Neuronal stem cell (in vitro differentiated cells): ENCODE results near the gene ZNF134.

Source experiments
- DNase-seq: peaks from one replicate; pipeline ENCODE4 v3.0.0-alpha.2; 2013; ENCODE audit warnings: low spot score
- H2AFZ ChIP-seq: one replicate; pipeline ENCODE4 v1.6.1; 2013; ENCODE audit warnings: mild to moderate bottlenecking, low read length, inconsistent platforms
- H2AK5ac ChIP-seq: 2 replicates; pipeline ENCODE4 v1.6.1; 2013; ENCODE audit warnings: low read depth, mild to moderate bottlenecking, inconsistent platforms, low read length, moderate library complexity, mixed read lengths
- H2BK120ac ChIP-seq: 2 replicates; pipeline ENCODE4 v1.6.1; 2013; ENCODE audit warnings: low read depth, mild to moderate bottlenecking, inconsistent platforms, low read length, moderate library complexity, mixed read lengths
- H2BK12ac ChIP-seq: one replicate; pipeline ENCODE4 v1.6.1; 2013; ENCODE audit warnings: low read length, inconsistent platforms
- H2BK15ac ChIP-seq: 2 replicates; pipeline ENCODE4 v1.6.1; 2013; ENCODE audit warnings: mild to moderate bottlenecking, low read length, inconsistent platforms, mixed read lengths
- H2BK5ac ChIP-seq: one replicate; pipeline ENCODE4 v1.6.1; 2013; ENCODE audit warnings: inconsistent platforms, mild to moderate bottlenecking, low read length, moderate library complexity
- H3K14ac ChIP-seq: one replicate; pipeline ENCODE4 v1.6.1; 2013; ENCODE audit warnings: low read length, inconsistent platforms
- H3K18ac ChIP-seq: 2 replicates; pipeline ENCODE4 v1.6.1; 2013; ENCODE audit warnings: low read length, inconsistent platforms
- H3K23ac ChIP-seq: 2 replicates; pipeline ENCODE4 v1.6.1; 2013; ENCODE audit warnings: low read depth, mild to moderate bottlenecking, mixed read lengths, low read length, inconsistent platforms; ENCODE audit not compliant: poor library complexity
- H3K27ac ChIP-seq: replicated peaks from 3 replicates; pipeline ENCODE4 v1.5.1; 2013; ENCODE audit warnings: low read length, inconsistent platforms
- H3K27me3 ChIP-seq, 3 experiments: 2 replicates each; pipeline ENCODE4 v1.6.1; 2013; ENCODE audit warnings: low read length in 3 of 3, mild to moderate bottlenecking in 2 of 3, inconsistent platforms in 1 of 3, low read depth in 1 of 3, mixed read lengths in 1 of 3, moderate library complexity in 1 of 3; ENCODE audit not compliant: control insufficient read depth in 3 of 3, insufficient read depth in 3 of 3
- H3K36me3 ChIP-seq, 2 donors: replicated peaks in 1 of 2; 2 replicates each; pipeline ENCODE4 v1.6.1; 2013; ENCODE audit warnings: low read length in 2 of 2; ENCODE audit not compliant: control insufficient read depth in 2 of 2, insufficient read depth in 2 of 2
- H3K4ac ChIP-seq: 2 replicates; pipeline ENCODE4 v1.6.1; 2013; ENCODE audit warnings: inconsistent platforms, mild to moderate bottlenecking, low read length, moderate library complexity
- H3K4me1 ChIP-seq, 2 donors: 1 replicate in 1 of 2; 2 replicates in 1 of 2; pipeline ENCODE4 v1.6.1; 2013; ENCODE audit warnings: low read length in 2 of 2, low read depth in 1 of 2; ENCODE audit not compliant: control insufficient read depth in 2 of 2, insufficient read depth in 1 of 2
- H3K4me2 ChIP-seq: one replicate; pipeline ENCODE4 v1.6.1; 2013; ENCODE audit warnings: mild to moderate bottlenecking, low read length, inconsistent platforms; ENCODE audit not compliant: insufficient read depth, poor library complexity, severe bottlenecking
- H3K4me3 ChIP-seq, 2 donors: 2 replicates each; pipeline ENCODE4 v1.5.1; 2013; ENCODE audit warnings: low read length in 2 of 2, mild to moderate bottlenecking in 2 of 2, inconsistent platforms in 1 of 2, moderate library complexity in 1 of 2
- H3K79me1 ChIP-seq: one replicate; pipeline ENCODE4 v1.6.1; 2013; ENCODE audit warnings: low read depth, mild to moderate bottlenecking, inconsistent platforms, low read length, moderate library complexity
- H3K9ac ChIP-seq: one replicate; pipeline ENCODE4 v1.6.1; 2013; ENCODE audit warnings: mild to moderate bottlenecking, low read depth, low read length, inconsistent platforms; ENCODE audit not compliant: poor library complexity
- H3K9me3 ChIP-seq, 2 donors: replicated peaks in 1 of 2; 2 replicates each; pipeline versions ENCODE3 to v1.6.1; 2013; ENCODE audit warnings: low read length in 2 of 2, mild to moderate bottlenecking in 2 of 2, inconsistent platforms in 1 of 2, low read depth in 1 of 2, mixed read lengths in 1 of 2, moderate library complexity in 1 of 2; ENCODE audit not compliant: control insufficient read depth in 2 of 2, insufficient read depth in 1 of 2
- H4K8ac ChIP-seq: one replicate; pipeline ENCODE4 v1.6.1; 2013; ENCODE audit warnings: low read depth, mild to moderate bottlenecking, inconsistent platforms, low read length, moderate library complexity
- H4K91ac ChIP-seq: one replicate; pipeline ENCODE4 v1.6.1; 2013; ENCODE audit warnings: low read length, low read depth, mild to moderate bottlenecking, inconsistent platforms; ENCODE audit not compliant: poor library complexity
- WGBS, 2 donors: extraction: QIAGEN DNeasy Blood & Tissue Kit; methylation state at CpG; one replicate each; pipeline ENCODE4 v1.1.7; 2013; ENCODE audit warnings: missing lambda C conversion rate in 2 of 2, mixed read lengths in 1 of 2; ENCODE audit not compliant: insufficient read length in 2 of 2, insufficient replicate concordance in 1 of 2; ENCODE audit errors: extremely low coverage in 2 of 2; 5-methylcytosine and 5-hydroxymethylcytosine counted together

The ZNF134 gene

GRCh38 chr19:57641715-57642234 is 27.7 kb downstream of the ZNF134 start:
- H3K79me1 ChIP-seq: no peaks in the 10 kb centered on the region
- no peak overlapping the region for H2BK5ac ChIP-seq
- peaks cover 25 to 70% of the 10 kb centered on the region in 2 donors for H3K9me3 ChIP-seq
- no peak for DNase-seq
- H3K4me1 ChIP-seq: no peaks in the 10 kb centered on the region
- WGBS, 2 donors: no CpG with 5 or more reads among the region's 4 CpGs
- no peak overlapping the region for H3K9ac ChIP-seq
- H3K4me3 ChIP-seq: no peak overlapping the region
- no peak overlapping the region for H3K4me2 ChIP-seq
- H2AK5ac ChIP-seq: no peak overlapping the region
- H3K27ac ChIP-seq: no peak overlapping the region
- no peak overlapping the region for H3K4ac ChIP-seq
- no peak overlapping the region for H2BK15ac ChIP-seq
- peaks cover 27 to 70% of the 10 kb centered on the region in 2 donors for H3K36me3 ChIP-seq
- H4K91ac ChIP-seq: no peak overlapping the region
- no peaks in the 10 kb centered on the region for H3K27me3 ChIP-seq
- H3K23ac ChIP-seq: no peak overlapping the region
- no peak overlapping the region for H2BK12ac ChIP-seq
- no peak overlapping the region for H2BK120ac ChIP-seq
- H3K14ac ChIP-seq: no peak overlapping the region
- H2AFZ ChIP-seq: no peak overlapping the region
- H4K8ac ChIP-seq: no peak overlapping the region
- H3K18ac ChIP-seq: no peak overlapping the region

- H2BK120ac ChIP-seq: no peak overlapping the region
- peaks cover 27 to 63% of the 10 kb centered on the region in 2 donors for H3K36me3 ChIP-seq
- peaks cover 23 to 63% of the 10 kb centered on the region in 2 donors for H3K9me3 ChIP-seq
- H3K23ac ChIP-seq: no peak overlapping the region
- H2AFZ ChIP-seq: no peak overlapping the region
- no peak overlapping the region for H3K18ac ChIP-seq
- no peaks in the 10 kb centered on the region for H3K27me3 ChIP-seq
- H3K79me1 ChIP-seq: no peaks in the 10 kb centered on the region
- H2BK15ac ChIP-seq: no peak overlapping the region
- H2BK5ac ChIP-seq: no peak overlapping the region
- H4K91ac ChIP-seq: no peak overlapping the region
- DNase-seq: no peak
- H3K27ac ChIP-seq: no peak overlapping the region
- H3K4ac ChIP-seq: no peak overlapping the region
- no peak overlapping the region for H4K8ac ChIP-seq
- no peak overlapping the region for H2BK12ac ChIP-seq
- no peak overlapping the region for H3K9ac ChIP-seq
- no peak overlapping the region for H3K14ac ChIP-seq
- no peak overlapping the region for H3K4me3 ChIP-seq
- H2AK5ac ChIP-seq: no peak overlapping the region
- no peaks in the 10 kb centered on the region for H3K4me1 ChIP-seq
- no peak overlapping the region for H3K4me2 ChIP-seq
- WGBS, 2 donors: no CpG with 5 or more reads among the region's 4 CpGs
Measured at GRCh38 chr19:57642396-57643046, 28.5 kb downstream of the ZNF134 start.

- no peak overlapping the region for H4K8ac ChIP-seq
- no peak overlapping the region for H2AK5ac ChIP-seq
- H2BK12ac ChIP-seq: no peak overlapping the region
- no peak overlapping the region for H3K4me3 ChIP-seq
- H3K23ac ChIP-seq: no peak overlapping the region
- H2BK5ac ChIP-seq: no peak overlapping the region
- no peak for DNase-seq
- no peak overlapping the region for H3K18ac ChIP-seq
- H2AFZ ChIP-seq: no peak overlapping the region
- H3K4ac ChIP-seq: no peak overlapping the region
- no peaks in the 10 kb centered on the region for H3K79me1 ChIP-seq
- H2BK120ac ChIP-seq: no peak overlapping the region
- H2BK15ac ChIP-seq: no peak overlapping the region
- H3K4me1 ChIP-seq: no peaks in the 10 kb centered on the region
- peaks cover 27 to 53% of the 10 kb centered on the region in 2 donors for H3K36me3 ChIP-seq
- no peak overlapping the region for H3K9ac ChIP-seq
- no peak overlapping the region for H4K91ac ChIP-seq
- H3K9me3 ChIP-seq: peaks cover 23 to 52% of the 10 kb centered on the region in 2 donors
- no peak overlapping the region for H3K14ac ChIP-seq
- no peaks in the 10 kb centered on the region for H3K27me3 ChIP-seq
- H3K27ac ChIP-seq: no peak overlapping the region
- H3K4me2 ChIP-seq: no peak overlapping the region
Measured at GRCh38 chr19:57643734-57644133, 29.7 kb downstream of the ZNF134 start.

- Histone ChIP-seq H3K14ac (no peak overlapping the region), H3K23ac (no peak overlapping the region), H3K27me3 (no peaks in the 10 kb centered on the region), H2BK15ac (no peak overlapping the region), H3K79me1 (no peaks in the 10 kb centered on the region), H2BK5ac (no peak overlapping the region), H3K4me2 (no peak overlapping the region), H3K4ac (no peak overlapping the region), H4K8ac (no peak overlapping the region), H2AK5ac (no peak overlapping the region), H3K4me3 (no peak overlapping the region), H3K9ac (no peak overlapping the region), H2BK120ac (no peak overlapping the region), H3K9me3 (peaks cover 0 to 5% of the 10 kb centered on the region in 2 donors), H2BK12ac (no peak overlapping the region), H4K91ac (no peak overlapping the region), H3K18ac (no peak overlapping the region), H2AFZ (no peak overlapping the region), H3K4me1 (no peaks in the 10 kb centered on the region), H3K27ac (no peak overlapping the region), H3K36me3 (peaks cover 0 to 6% of the 10 kb centered on the region in 2 donors)
- no peak for DNase-seq
- no CpG with 5 or more reads among the region's 6 CpGs for WGBS, 2 donors
Measured at GRCh38 chr19:57648331-57649003, 34.4 kb downstream of the ZNF134 start.
